IMR-90 (cell line): ENCODE results near the gene SLC7A9. TPM values are rescaled to one million over a fixed set of nuclear protein-coding genes. Genes with fewer than 3 reads are reported as not detected.

Experiments used
- ATAC-seq: fragments of 200-7000 bp; cut with Tn5 transposase; 2 replicates; pipeline ENCODE4 v1.9.1; 2020; ENCODE audit warnings: low read depth, mild to moderate bottlenecking, moderate library complexity
- BruUV-seq: library from RNA; stranded (reverse); fragments of 400-500 nt; replicated peaks from 2 replicates; lab custom pipeline; 2021; lab: Mats Ljungman, UMichigan
- CTCF ChIA-PET: fragments of 300-600 bp; formaldehyde crosslinking; extraction: SDS; loops from one replicate; lab custom pipeline; 2021; ENCODE audit warnings: antibody characterized with exemption; lab: Yijun Ruan, JAX
- POLR2A ChIA-PET: fragments of 300-600 bp; sonication (Branson Sonifier 250); formaldehyde crosslinking; loops from one replicate; lab custom pipeline; 2022; ENCODE audit warnings: antibody characterized with exemption; ENCODE audit not compliant: unreplicated experiment; lab: Charles Lee
- DNase-seq: peaks from one replicate; pipeline ENCODE4 v3.0.0; 2013
- H2AFZ ChIP-seq: replicated peaks from 2 replicates; pipeline ENCODE3; 2013; ENCODE audit warnings: low read length, mild to moderate bottlenecking; ENCODE audit not compliant: poor library complexity
- H2AK5ac ChIP-seq: 2 replicates; pipeline ENCODE4 v1.6.1; 2013; ENCODE audit warnings: low read depth, low read length, inconsistent platforms
- H2AK9ac ChIP-seq: replicated peaks from 2 replicates; pipeline ENCODE3; 2013; ENCODE audit warnings: mild to moderate bottlenecking, low read depth, low read length, moderate library complexity; ENCODE audit not compliant: poor library complexity
- H2BK120ac ChIP-seq: 2 replicates; pipeline ENCODE4 v1.6.1; 2013; ENCODE audit warnings: low read depth, low read length, inconsistent platforms
- H2BK15ac ChIP-seq: 3 replicates; pipeline ENCODE4 v1.6.1; 2013; ENCODE audit warnings: low read depth, low read length, inconsistent platforms
- H2BK20ac ChIP-seq: 2 replicates; pipeline ENCODE4 v1.6.1; 2013; ENCODE audit warnings: low read depth, mild to moderate bottlenecking, inconsistent platforms, low read length, moderate library complexity
- H2BK5ac ChIP-seq: 2 replicates; pipeline ENCODE4 v1.6.1; 2013; ENCODE audit warnings: mild to moderate bottlenecking, low read depth, low read length, inconsistent platforms; ENCODE audit not compliant: poor library complexity, severe bottlenecking
- H3K14ac ChIP-seq: replicated peaks from 2 replicates; pipeline ENCODE4 v1.6.1; 2013; ENCODE audit warnings: low read depth, low read length, inconsistent platforms
- H3K18ac ChIP-seq: 2 replicates; pipeline ENCODE4 v1.6.1; 2013; ENCODE audit warnings: low read depth, low read length, control low read depth
- H3K23ac ChIP-seq: 2 replicates; pipeline ENCODE4 v1.6.1; 2013; ENCODE audit warnings: low read depth, low read length, inconsistent platforms
- H3K27ac ChIP-seq: 2 replicates; pipeline ENCODE4 v1.5.1; 2013; ENCODE audit warnings: mild to moderate bottlenecking, control low read depth, low read length; ENCODE audit not compliant: insufficient read depth
- H3K27me3 ChIP-seq: 2 replicates; pipeline ENCODE4 v1.6.1; 2013; ENCODE audit warnings: low read length; ENCODE audit not compliant: control insufficient read depth, insufficient read depth
- H3K36me3 ChIP-seq: 2 replicates; pipeline ENCODE4 v1.6.1; 2013; ENCODE audit warnings: low read length, mixed read lengths; ENCODE audit not compliant: control insufficient read depth, insufficient read depth
- H3K4ac ChIP-seq: 2 replicates; pipeline ENCODE4 v1.6.1; 2013; ENCODE audit warnings: low read depth, low read length, inconsistent platforms
- H3K4me1 ChIP-seq: 2 replicates; pipeline ENCODE4 v1.6.1; 2013; ENCODE audit warnings: low read length, mixed read lengths; ENCODE audit not compliant: control insufficient read depth, insufficient read depth
- H3K4me2 ChIP-seq: 2 replicates; pipeline ENCODE4 v1.6.1; 2013; ENCODE audit warnings: low read depth, mild to moderate bottlenecking, control low read depth, low read length, moderate library complexity
- H3K4me3 ChIP-seq: 2 replicates; pipeline ENCODE4 v1.5.1; 2013; ENCODE audit warnings: low read depth, mild to moderate bottlenecking, control low read depth, low read length, moderate library complexity; ENCODE audit not compliant: insufficient read depth
- H3K56ac ChIP-seq: 2 replicates; pipeline ENCODE4 v1.6.1; 2013; ENCODE audit warnings: low read length, inconsistent platforms; ENCODE audit not compliant: insufficient read depth; ENCODE audit errors: extremely low read depth
- H3K79me1 ChIP-seq, 2 experiments: 2 replicates each; pipeline ENCODE4 v1.6.1; 2013; ENCODE audit warnings: low read length in 2 of 2, inconsistent platforms in 1 of 2, low read depth in 1 of 2
- H3K9ac ChIP-seq: 2 replicates; pipeline ENCODE4 v1.6.1; 2013; ENCODE audit warnings: low read depth, low read length, control low read depth
- H3K9me1 ChIP-seq: 2 replicates; pipeline ENCODE4 v1.6.1; 2013; ENCODE audit warnings: low read length, inconsistent platforms; ENCODE audit not compliant: insufficient read depth
- H3K9me3 ChIP-seq: 2 replicates; pipeline ENCODE4 v1.6.1; 2013; ENCODE audit warnings: low read length; ENCODE audit not compliant: control insufficient read depth, insufficient read depth
- H4K20me1 ChIP-seq: 2 replicates; pipeline ENCODE4 v1.6.1; 2013; ENCODE audit warnings: low read length, inconsistent platforms; ENCODE audit not compliant: insufficient read depth
- H4K5ac ChIP-seq: 2 replicates; pipeline ENCODE4 v1.6.1; 2013; ENCODE audit warnings: mild to moderate bottlenecking, low read depth, low read length, control low read depth
- H4K8ac ChIP-seq, 2 experiments: 2 replicates each; pipeline ENCODE4 v1.6.1; 2013; ENCODE audit warnings: low read depth in 2 of 2, low read length in 2 of 2, control low read depth in 1 of 2, inconsistent platforms in 1 of 2
- H4K91ac ChIP-seq: 2 replicates; pipeline ENCODE4 v1.6.1; 2013; ENCODE audit warnings: low read depth, low read length, inconsistent platforms; ENCODE audit not compliant: insufficient read depth
- MAFK ChIP-seq: IDR thresholded peaks from 2 replicates; pipeline ENCODE4 v1.6.1; 2012; ENCODE audit warnings: low read depth, low read length, improper control_type of control experiment
- MXI1 ChIP-seq: IDR thresholded peaks from 2 replicates; pipeline ENCODE4 v1.6.1; 2012; ENCODE audit warnings: low read depth, mild to moderate bottlenecking, low read length, moderate library complexity, borderline replicate concordance
- NFE2L2 ChIP-seq: fragments of 150-350 bp; IDR thresholded peaks from 2 replicates; pipeline ENCODE4 v1.6.1; 2016; ENCODE audit warnings: low read depth, mild to moderate bottlenecking, low read length
- RAD21 ChIP-seq: IDR thresholded peaks from 2 replicates; pipeline ENCODE4 v1.6.1; 2012; ENCODE audit warnings: low read length, improper control_type of control experiment
- RCOR1 ChIP-seq: IDR thresholded peaks from 2 replicates; pipeline ENCODE4 v1.6.1; 2012; ENCODE audit warnings: mild to moderate bottlenecking, low read length, improper control_type of control experiment; ENCODE audit not compliant: insufficient replicate concordance
- RFX5 ChIP-seq: IDR thresholded peaks from 2 replicates; pipeline ENCODE4 v1.8.0; 2012; ENCODE audit warnings: low read depth, mild to moderate bottlenecking, low read length, moderate library complexity
- WGBS, 2 experiments: methylation state at CpG; one replicate each; pipeline versions ENCODE4 v1.1.5 to v1.1.7; 2013; ENCODE audit warnings: missing lambda C conversion rate in 2 of 2; ENCODE audit not compliant: insufficient read length in 1 of 2; ENCODE audit errors: extremely low coverage in 2 of 2; 5-methylcytosine and 5-hydroxymethylcytosine counted together
- dilution Hi-C: fragments of 300-500 bp; cut with HindIII; formaldehyde crosslinking; loops from one replicate; pipeline ENCODE4 v1.14.3; 2018; ENCODE audit warnings: low sequenced_read_pairs; ENCODE audit not compliant: unreplicated experiment
- in situ Hi-C: fragments of 300-500 bp; cut with MboI; formaldehyde crosslinking; loops from 3 replicates; pipeline ENCODE4 v1.14.3; 2019; ENCODE audit warnings: low sequenced_read_pairs, inconsistent platforms, mixed read lengths
- intact Hi-C: fragments of 100-400 bp; cut with micrococcal nuclease; formaldehyde crosslinking; loops from 2 replicates; pipeline ENCODE4 v1.10.0; 2022
- polyA plus RNA-seq, 3 experiments: library from polyadenylated mRNA; depleted of rRNA; stranded (reverse); fragments of >200 nt; gene quantifications; 2 replicates each; pipeline ENCODE4 v1.2.3, GENCODE V29; 2012; ENCODE audit warnings: low replicate concordance in 1 of 3
- total RNA-seq: library from RNA; depleted of rRNA; stranded (reverse); fragments of >200 nt; gene quantifications from 2 replicates; pipeline ENCODE4 v1.2.3, GENCODE V29; 2012

SLC7A9 gene
- total and polyA plus RNA-seq, 2 of the 4 experiments (the other 2 are of a cell fraction) = not detected

DNA sequence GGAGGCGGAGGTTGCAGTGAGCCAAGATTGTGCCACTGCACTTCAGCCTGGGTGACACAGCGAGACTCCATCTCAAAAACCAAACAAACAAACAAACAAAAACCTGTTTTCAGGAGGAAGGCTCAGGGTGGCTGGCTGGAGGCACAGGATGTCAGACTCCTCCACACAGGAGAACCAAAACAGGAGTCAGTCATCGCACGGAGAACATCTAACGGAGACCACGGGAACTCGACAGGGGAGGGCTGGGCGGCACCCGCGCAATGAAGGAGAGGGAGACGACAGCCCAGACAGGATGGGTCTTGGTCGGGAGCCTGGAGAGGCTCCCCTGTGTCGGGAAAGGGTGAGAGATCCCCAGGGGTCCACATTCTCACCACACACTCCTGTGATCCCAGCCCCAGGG is 20.8 kb upstream of the SLC7A9 start:
- POLR2A ChIA-PET = no interaction called here
- Histone ChIP-seq H3K4me2 (no peak overlapping the region), H2BK120ac (no peak overlapping the region), H2BK20ac (no peak overlapping the region), H3K79me1 (peaks cover 0 to 6% of the 10 kb centered on the region in 2 experiments; a peak in 1 of 4 replicates), H3K9me3 (peaks cover 3% of the 10 kb centered on the region), H4K8ac (no peak overlapping the region), H2AK5ac (no peak overlapping the region), H3K18ac (no peak overlapping the region), H4K20me1 (no peaks in the 10 kb centered on the region), H3K9ac (no peak overlapping the region), H2AK9ac (no peak overlapping the region), H3K4me3 (no peak overlapping the region), H3K23ac (no peak overlapping the region), H3K27me3 (no peaks in the 10 kb centered on the region), H3K14ac (no peak overlapping the region), H3K56ac (no peak overlapping the region), H4K91ac (no peak overlapping the region), H2AFZ (no peak overlapping the region), H3K27ac (no peak overlapping the region), H3K36me3 (peaks cover 5% of the 10 kb centered on the region; the same call in 1 of the 2 replicates), H3K4ac (no peak overlapping the region), H4K5ac (no peak overlapping the region), H2BK5ac (no peak overlapping the region), H3K4me1 (no peaks in the 10 kb centered on the region), H2BK15ac (no peak overlapping the region), H3K9me1 (no peaks in the 10 kb centered on the region)
- CTCF ChIA-PET = no interaction called here
- TF ChIP-seq NFE2L2 = no peak
- TF ChIP-seq MXI1 = no peak
- TF ChIP-seq RFX5 = no peak
- no peak for TF ChIP-seq MAFK
- TF ChIP-seq RAD21 = no peak
- TF ChIP-seq RCOR1 = no peak
- ATAC-seq = no peak
- WGBS, 2 experiments = no CpG with 5 or more reads among the region's 13 CpGs
- no TSS peak for BruUV-seq
- intact Hi-C loops = no loop called here
- in situ Hi-C loops = no loop called here
- dilution Hi-C loops = no loop called here
- DNase-seq = no peak
